ENCODE results near the gene FOXJ1.

FOXJ1 gene

GRCh38 chr17:76091526-76092286, 49.3 kb downstream of the FOXJ1 start:
- DNase-seq (ENCODE audit: low read depth), result no peak

GRCh38 chr17:76090517-76091129, 50.4 kb downstream of the FOXJ1 start:
- DNase-seq (ENCODE audit: low read depth), result no peak

DNA sequence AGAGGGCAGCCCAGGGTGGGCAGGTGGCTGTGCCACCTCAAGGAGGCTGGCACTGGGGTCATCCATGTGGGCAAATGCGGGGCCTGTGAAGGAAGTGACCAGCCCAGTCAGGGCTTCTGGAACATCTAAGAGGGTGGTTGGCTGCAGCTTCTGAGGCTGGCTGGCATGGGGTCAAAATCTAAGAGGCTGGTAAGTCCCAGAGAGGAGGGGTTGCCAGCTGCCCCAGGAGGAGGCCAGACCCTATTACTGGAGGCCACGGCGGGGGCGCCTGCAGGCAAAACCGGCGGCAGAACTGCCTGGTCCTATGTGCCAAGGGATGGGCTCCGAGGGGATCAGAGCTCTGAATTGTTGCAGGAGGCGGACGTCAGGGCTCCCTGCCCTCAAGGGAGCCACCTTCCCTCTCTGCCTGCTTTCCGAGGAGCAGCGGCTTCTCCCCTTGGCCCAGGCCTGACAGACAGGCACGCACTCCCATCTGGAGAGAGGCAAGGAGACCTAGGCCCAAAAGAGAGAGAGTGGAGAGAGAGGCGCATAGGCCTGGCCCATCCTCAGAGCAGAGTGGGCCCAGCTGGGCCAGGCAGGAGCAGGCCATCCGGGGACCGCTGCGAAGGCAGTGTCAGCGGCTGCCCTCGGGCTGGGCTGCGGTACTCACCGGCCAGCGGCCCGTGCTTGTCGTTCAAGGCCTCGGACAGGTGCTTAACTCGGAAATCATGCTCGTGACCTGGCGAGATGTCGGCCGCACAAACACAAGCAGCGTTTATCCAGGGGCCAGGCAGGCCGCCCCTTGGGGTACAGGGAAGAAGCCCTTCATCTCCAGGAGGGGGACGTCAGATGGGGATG, 51.1 kb downstream of the FOXJ1 start:
- DNase-seq (ENCODE audit: low read depth), result no peak

DNA sequence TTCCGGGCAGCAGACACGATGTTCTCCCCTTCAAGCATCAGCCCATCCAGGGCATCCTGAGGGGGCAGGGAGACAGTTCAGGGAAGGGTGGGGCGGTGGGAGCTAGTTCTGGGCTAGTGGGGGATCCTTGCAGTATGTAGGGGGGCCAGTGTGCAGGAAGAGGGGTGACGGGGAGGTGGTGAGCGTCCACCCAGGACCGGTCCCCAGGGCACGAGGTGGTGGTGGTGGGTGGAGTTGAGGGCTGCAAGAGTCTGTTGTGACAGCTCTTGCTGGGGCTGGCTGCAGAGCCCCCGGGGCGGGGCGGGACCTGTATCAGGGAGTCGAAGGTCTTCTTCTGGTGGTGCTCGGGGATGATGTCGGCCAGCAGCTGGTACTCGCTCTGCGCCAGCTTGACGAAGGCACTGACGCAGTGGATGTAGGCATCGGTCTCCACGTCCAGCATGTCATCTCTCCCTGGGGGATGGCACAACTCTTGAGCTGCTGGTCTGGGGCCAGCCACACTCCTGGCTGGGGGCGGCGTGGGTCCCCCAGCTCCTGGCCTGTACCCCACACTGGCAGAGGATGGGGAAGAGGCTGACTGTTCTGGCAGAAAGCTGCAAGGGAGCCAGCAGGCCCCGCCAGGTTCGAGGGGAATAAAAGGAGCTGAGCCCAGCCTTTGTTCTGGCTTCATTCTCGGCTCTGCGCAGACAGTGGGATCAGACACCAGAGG, 52.0 kb downstream of the FOXJ1 start:
- no peak for DNase-seq (ENCODE audit: low read depth)

DNA sequence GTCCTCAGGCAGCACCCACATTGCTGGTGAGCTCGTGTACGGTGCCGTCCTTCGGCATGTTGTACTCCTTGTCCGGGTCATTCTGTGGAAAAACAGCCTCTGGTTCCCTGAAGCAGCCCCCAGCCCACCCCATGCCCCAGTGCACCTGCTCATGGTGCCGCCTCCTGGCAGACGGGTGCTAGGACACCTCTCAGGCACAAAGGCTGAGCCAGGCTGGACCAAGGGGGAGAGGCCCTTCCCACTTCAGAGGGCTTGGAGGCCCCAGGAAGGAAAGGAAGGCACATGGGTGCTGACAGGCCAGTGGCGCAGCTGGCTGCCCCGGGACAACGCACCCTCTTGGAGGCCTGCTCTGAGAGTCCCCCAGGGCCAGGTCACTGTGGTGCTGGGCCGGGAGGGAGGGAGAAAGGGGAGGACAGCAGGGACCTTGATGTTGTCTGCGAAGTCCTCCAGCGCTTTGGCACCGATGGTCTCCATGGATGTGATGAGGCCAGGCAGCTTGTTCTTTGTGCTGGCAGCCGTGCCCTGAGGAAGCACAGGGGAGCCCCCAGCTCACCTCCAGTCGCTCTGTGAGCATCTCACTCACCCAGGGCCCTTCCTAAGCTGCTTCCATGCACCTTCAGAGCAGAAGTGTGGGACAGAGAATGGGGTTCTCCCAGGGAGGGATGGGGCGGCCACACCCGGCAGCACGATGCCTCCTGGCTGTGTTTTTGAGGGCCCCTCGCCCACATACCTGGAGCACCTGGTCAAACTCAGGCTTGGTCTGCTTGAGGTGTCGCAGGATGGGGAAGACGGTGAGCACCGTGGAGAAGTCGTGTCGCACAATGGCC, 52.8 kb downstream of the FOXJ1 start:
- no peak for DNase-seq (ENCODE audit: low read depth)

DNA sequence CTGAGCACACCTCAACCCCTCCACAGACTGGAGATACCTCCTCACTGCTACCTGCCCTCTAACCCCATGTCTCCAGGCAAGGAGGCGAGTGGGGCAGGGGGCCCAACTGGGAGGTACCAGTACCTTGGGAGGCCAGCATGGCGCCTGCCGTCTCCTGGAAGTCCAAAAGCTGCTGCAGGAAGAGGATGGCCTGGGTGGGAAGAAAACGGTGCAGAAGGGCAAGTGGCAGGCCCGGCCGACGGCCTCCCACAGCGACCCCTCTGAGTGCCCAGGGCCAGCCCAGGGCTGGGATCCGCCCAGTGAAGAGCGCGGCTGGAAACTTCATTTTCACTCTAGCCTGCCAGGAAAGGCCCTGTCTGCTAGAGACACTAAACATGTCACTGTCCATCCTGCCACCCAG, 53.5 kb downstream of the FOXJ1 start:
- no peak for DNase-seq (ENCODE audit: low read depth)

- DNase-seq (ENCODE audit: low read depth), result no peak
Measured at GRCh38 chr17:76086384-76086783, 54.7 kb downstream of the FOXJ1 start.
